GM11168 (cell line): Measurements from ENCODE around the gene DHX32.

ENCODE experiments used
- in situ Hi-C: fragments of 300-500 bp; cut with MboI; formaldehyde crosslinking; loops from one replicate; pipeline ENCODE4 v1.12.0; 2022; ENCODE audit warnings: low sequenced_read_pairs; ENCODE audit not compliant: unreplicated experiment

DHX32 gene

DNA sequence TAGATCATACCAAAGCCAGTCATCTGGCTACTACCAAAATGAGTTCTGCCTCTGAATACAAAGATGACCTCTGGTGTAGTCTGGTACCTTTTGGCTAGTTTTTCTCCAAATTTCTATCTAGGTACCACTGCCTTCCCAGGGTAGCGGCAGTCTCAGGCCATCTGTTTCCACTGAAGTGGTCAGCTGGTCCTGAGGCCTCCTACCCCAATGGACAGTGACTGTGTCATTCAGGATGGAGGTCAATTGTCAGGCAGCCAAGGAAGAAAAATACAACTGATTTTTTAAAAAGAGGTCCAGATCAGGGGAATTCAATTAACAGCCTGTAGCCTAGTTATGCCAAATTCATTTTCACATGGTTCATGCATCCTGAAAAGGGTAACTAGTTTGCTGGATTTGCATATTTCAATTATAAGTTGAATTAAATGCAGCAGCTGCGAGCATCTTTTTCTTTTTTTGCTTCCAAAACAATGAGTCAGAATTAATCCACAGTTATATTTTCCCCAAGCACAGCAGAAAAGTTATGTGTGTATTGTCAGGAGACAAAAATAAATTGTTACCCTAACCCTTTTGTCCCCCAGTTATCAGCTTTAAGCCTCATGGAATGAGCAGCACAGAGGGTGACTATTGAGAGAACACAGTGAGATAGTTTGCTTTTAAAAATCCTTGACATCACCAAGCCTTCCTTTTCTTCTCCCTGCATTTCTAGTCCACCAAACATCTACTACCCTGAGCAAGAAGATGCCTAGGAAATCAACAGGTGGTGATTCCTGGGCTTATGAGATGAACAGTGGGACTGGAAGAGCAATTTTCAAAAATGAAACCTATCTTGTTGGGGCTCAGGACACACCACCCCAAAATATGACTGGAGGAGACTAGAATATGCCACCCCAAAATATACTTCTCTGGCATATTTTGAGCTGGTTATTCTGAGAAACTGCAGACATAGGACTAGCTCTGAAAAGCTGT is 30.0 kb downstream of the DHX32 start:
- in situ Hi-C loops, result no loop called here

DNA sequence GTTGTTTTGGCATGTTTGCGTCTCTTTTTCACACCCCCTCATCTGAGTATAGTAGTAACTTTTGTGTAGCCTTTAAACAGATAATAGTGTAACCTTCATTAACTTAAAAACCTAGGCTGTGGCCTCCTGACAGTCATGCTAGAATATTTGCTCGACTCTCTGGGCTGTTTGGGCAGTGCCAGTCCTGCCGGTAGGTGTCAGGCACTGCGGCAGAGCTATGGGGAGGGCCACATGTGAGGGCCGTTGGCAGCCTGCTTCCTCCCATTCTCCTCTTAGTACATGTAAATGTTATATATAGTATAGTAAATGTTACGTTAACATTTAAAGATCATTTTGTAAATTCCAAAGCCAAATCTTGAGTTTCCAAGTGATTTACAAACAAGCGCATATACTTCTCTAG is 31.6 kb downstream of the DHX32 start:
- in situ Hi-C loops, result no loop called here

- in situ Hi-C loops, result no loop called here
Measured at GRCh38 chr10:125848857-125849256, 32.2 kb downstream of the DHX32 start.

DNA sequence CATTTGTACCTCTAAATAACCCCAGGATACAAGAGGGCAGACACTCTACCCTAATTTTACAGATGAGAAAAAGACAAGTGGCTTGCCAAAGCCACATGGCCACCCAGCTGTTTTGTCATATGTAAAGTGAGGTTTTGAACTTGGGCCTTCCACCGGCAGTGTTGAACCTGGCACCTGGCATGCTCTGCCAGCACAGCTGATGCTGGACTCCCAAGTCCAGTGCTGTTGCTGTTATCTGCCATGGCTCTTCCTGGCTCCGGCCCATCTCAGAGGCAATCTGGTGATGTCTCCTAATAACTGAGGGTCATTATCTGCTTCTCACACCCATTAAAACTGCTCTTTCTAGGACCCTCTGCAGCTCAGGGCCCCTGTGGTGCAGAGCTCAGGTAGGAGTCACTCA is 32.7 kb downstream of the DHX32 start:
- in situ Hi-C loops, result no loop called here

- in situ Hi-C loops, result no loop called here
Measured at GRCh38 chr10:125846894-125847293, 34.2 kb downstream of the DHX32 start.

DNA sequence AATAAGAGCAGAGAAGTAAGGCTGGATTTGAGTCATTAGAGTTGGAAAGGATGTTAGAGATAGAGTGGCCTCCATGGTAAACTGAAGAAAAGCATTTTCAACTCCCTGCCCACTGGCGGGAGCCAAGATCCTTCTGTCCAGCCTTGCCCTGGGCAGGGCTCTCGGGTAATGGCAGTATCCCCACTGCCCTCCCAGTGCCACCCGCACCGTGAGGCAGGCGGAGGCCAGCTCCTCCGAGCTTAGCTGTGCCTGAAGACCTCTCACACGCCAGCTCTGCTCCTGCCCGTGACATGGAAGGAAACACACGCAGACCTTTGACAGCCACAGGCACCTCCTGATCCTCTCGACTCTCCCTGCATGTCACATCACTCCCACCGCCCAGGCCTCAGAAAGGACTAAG is 35.5 kb downstream of the DHX32 start:
- in situ Hi-C loops, result no loop called here

DNA sequence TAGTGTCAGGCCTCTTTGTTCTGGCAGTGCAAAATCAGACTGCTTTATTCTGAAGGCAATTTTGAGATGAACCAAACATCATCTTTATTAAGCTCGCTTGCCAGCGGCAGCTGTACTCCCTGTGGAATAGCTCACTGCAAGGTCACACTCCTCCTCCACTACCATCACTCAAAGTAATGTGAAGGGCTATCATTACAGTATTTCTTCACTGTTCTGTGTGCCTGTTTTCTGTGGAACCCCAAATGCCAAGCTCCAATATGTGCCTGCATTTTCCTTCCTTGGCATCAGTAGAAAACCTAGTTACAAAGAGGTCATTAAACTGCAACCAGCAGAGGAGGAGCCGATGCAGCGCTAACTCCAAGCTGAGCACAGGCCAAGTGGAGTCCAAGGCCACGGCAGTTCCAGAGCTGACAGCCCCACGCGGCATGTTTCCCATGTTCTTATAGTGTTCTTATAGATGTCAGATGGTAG is 36.3 kb downstream of the DHX32 start:
- in situ Hi-C loops, result no loop called here

DNA sequence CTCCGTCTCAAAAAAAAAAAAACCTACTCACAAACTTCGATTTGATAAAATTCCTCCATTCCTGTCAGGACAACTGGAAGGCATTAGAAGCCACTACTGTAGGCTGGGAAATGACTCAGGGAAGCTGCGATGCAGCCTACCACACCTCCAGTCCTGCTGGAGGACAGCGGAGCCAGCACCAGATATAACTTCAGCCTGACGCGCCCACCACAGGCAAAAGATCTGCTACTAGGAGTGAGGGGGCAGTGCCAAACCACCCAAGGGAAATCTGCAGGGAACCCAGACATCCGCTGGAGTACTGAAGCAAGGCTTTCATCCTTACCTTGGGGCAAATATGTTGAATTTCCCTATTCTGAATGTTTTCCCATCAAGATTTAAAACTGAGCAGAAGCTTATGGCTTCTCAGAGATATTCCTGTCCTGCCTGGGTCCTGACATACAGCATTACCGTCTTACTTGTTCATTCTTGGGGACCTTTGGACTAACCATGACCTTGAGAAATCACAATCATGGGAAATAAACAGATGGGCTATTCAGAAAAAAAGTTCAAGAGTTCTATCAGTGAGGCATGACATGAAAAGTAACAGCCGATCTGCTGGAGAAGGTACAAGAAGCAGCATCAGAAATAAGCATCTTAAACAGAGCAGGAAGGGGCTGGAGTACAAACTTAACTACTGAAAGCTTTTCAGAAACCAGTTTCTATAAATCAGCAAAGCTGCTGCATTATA is 37.3 kb downstream of the DHX32 start:
- in situ Hi-C loops, result no loop called here

DNA sequence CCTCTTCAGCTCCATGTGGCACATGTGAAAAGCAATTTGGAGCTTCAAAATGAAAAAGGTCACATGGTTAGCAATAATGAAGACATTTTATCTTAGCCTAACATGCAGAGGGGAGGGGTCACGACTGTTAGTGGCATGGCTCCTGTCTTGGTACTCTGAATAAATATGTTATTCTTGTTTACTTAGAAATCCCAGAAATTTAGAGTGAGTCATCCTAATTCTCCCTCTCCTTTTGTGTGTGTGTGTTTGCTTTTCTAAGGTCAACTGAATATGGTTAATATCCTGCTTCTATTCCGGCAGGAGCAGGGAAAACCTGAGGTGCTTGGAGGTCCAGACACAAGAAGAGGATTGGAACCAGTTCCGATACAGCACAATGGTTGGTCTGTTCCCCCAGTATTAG is 40.1 kb downstream of the DHX32 start:
- in situ Hi-C loops, result no loop called here

DNA sequence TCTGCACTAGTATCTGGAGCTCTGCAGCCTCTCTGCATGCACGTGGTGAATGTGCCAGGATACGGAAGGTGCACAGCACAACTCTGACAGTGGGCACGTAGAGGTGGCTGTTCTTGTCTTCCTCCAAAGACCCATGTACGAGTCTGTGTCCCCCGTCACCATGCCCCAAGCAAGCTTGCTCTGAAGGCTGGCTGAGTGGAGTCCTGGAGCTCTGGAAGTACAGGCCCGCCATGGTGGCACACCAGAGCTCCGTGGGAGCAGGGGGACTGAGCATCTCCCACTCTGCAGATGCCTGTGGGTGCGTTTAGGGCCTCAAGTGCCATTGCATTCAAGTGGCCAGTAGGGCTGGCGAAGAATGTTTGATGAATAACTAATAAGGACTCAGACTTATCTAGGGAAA is 40.7 kb downstream of the DHX32 start:
- in situ Hi-C loops, result no loop called here

- in situ Hi-C loops, result no loop called here
Measured at GRCh38 chr10:125838802-125839575, 42.1 kb downstream of the DHX32 start.

GRCh38 chr10:125836746-125837145 is 44.3 kb downstream of the DHX32 start:
- in situ Hi-C loops, result no loop called here

- in situ Hi-C loops, result no loop called here
Measured at GRCh38 chr10:125828311-125828710, 52.8 kb downstream of the DHX32 start.

- in situ Hi-C loops, result no loop called here
Measured at GRCh38 chr10:125827133-125827532, 54.0 kb downstream of the DHX32 start.

GRCh38 chr10:125824736-125825135 is 56.4 kb downstream of the DHX32 start:
- in situ Hi-C loops, result no loop called here

- in situ Hi-C loops, result no loop called here
Measured at GRCh38 chr10:125823663-125824251, 57.3 kb downstream of the DHX32 start.

DNA sequence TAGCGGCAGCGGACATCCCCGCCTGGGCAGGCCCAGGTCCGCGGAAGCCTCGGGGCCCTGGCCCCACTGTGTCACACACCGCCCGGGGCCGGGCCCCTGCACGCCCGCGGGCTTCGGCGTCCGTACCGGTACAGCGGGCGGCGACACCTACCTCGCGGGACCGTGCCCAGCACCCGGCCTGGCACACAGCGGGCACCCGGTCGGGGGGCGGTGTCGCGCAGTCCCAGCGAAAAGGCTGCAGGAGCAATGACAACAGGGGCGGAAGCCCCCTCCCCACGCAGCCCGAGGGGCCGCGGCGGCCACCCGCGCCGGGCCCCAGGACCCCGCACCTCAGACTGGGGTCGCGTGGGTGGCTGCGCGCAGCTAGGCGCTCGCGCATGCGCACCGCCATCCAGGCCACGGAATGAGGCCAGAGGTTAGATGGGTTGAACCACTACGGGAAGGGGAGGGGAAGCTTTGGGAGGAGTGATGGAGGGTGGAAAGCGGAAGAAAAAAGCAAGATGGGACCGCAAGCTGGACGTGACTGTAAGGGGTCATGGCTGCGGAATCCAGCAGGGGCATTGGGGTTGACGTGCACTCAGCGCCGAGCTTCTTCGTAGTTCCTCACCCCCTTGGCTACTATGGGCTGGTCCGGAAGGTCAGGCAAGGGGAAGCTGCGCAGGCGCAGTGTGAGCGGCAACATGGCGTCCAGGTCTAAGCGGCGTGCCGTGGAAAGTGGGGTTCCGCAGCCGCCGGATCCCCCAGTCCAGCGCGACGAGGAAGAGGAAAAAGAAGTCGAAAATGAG is 58.0 kb downstream of the DHX32 start, which contains the start of the genes BCCIP and UROS:
Gene BCCIP, plus strand, starts transcription at position 669 of the 785 bp plus-strand sequence. Its CDS starts 12 bp downstream, at position 681.
Gene UROS, minus strand, starts transcription at position 381 of the 785 bp plus-strand sequence. CDS start 6,759 bp downstream, outside the sequence.
- in situ Hi-C loops, result no loop called here

DNA sequence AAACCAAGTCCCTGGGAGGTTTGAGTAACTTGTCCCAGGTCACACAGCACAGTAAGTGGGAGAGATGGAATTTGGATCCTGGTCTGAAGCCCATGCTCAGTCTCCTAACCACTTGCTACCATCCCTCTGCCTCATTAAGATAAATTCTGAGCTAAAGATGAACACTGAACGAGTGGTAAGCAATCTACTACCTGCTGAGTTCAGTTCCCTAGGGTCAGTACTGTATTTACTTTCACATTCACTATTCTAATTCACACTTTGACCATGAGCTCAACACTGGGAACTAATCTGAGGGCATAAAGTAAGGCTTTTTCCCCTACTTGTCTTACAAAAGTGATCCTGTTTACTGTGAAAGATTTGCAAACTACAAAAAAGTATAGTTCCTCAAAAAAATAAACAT is 60.4 kb downstream of the DHX32 start:
- in situ Hi-C loops, result no loop called here

DNA sequence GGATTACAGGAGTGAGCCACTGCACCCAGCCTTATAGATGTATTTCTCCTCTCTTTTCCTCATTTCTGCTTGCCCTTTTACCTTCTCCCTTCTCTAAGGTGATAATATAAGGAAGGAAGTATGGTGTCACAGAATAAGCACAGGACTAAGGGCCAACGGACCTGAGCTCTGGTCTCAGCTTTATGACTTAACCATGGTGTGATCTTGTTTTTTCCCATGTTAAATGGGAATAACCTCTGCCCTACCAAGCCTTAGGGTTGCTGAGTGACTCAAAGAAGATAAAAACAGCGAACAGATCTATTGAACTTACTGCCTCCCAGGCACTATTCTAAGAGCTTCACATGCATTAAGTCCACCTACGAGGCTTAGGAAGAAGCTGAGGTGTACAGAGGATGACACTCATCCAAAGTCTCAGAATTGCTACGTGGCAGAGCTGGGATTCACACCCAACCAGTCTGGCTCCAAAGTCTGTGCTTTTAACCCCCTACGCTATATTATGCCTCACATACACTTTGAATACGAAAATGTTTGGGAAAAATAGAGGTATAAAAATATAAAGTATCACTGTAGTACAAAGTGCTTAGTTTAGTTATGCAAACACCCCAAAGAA is 63.6 kb downstream of the DHX32 start:
- in situ Hi-C loops, result no loop called here
